Measurements from ENCODE around the gene PNPLA6.

PNPLA6 gene

GRCh38 chr19:7549429-7550148 lies 14.1 kb downstream of the PNPLA6 start:
- Histone ChIP-seq H3K4me2 (ENCODE audit: low read length) (no peak overlapping the region), H4K20me1 (ENCODE audit: control insufficient read depth, insufficient read depth, low read depth, low read length) (no peaks in the 10 kb centered on the region), H3K9me3 (ENCODE audit: control insufficient read depth, insufficient read depth, low read length) (no peaks in the 10 kb centered on the region), H3K4me1 (ENCODE audit: control insufficient read depth, low read length) (no peaks in the 10 kb centered on the region), H3K36me3 (ENCODE audit: control insufficient read depth, low read length) (peaks cover 10% of the 10 kb centered on the region; the same call in 1 of the 2 replicates), H3K27me3 (ENCODE audit: control insufficient read depth, low read length) (no peaks in the 10 kb centered on the region), H3K4me3 (ENCODE audit: low read length) (no peak overlapping the region), H3K9me2 (replicated peaks; ENCODE audit: control insufficient read depth, low read length) (no peaks in the 10 kb centered on the region), H3K27ac (ENCODE audit: low read depth, low read length) (no peak overlapping the region), H3K79me2 (ENCODE audit: control insufficient read depth, low read length) (no peaks in the 10 kb centered on the region), H3F3A (ENCODE audit: control insufficient read depth, insufficient read depth) (0 out of 2 replicates have a peak, but pooled peaks cover 2% of the 10 kb centered on the region)
- TF ChIP-seq CTCF (IDR thresholded peaks at IDR 0.05; ENCODE audit: low read depth, low read length, poor library complexity, severe bottlenecking) (no peak), EZH2phosphoT487 (IDR thresholded peaks at IDR 0.05; ENCODE audit: borderline replicate concordance, low read length) (no peak)

- H3K27me3 ChIP-seq (ENCODE audit: control insufficient read depth, low read length), result no peaks in the 10 kb centered on the region
- H3K4me3 ChIP-seq (ENCODE audit: low read length), result no peak overlapping the region
- no peaks in the 10 kb centered on the region for H3K79me2 ChIP-seq (ENCODE audit: control insufficient read depth, low read length)
- no peak for TF ChIP-seq CTCF (IDR thresholded peaks at IDR 0.05; ENCODE audit: low read depth, low read length, poor library complexity, severe bottlenecking)
- no peak for TF ChIP-seq EZH2phosphoT487 (IDR thresholded peaks at IDR 0.05; ENCODE audit: borderline replicate concordance, low read length)
- H3K9me2 ChIP-seq (replicated peaks; ENCODE audit: control insufficient read depth, low read length), result no peaks in the 10 kb centered on the region
- no peak overlapping the region for H3K4me2 ChIP-seq (ENCODE audit: low read length)
- H3K4me1 ChIP-seq (ENCODE audit: control insufficient read depth, low read length), result no peaks in the 10 kb centered on the region
- 0 out of 2 replicates have a peak, but pooled peaks cover 2% of the 10 kb centered on the region for H3F3A ChIP-seq (ENCODE audit: control insufficient read depth, insufficient read depth)
- H3K9me3 ChIP-seq (ENCODE audit: control insufficient read depth, insufficient read depth, low read length), result no peaks in the 10 kb centered on the region
- no peak overlapping the region for H3K27ac ChIP-seq (ENCODE audit: low read depth, low read length)
- H3K36me3 ChIP-seq (ENCODE audit: control insufficient read depth, low read length), result peaks cover 16% of the 10 kb centered on the region; the same call in 1 of the 2 replicates
- H4K20me1 ChIP-seq (ENCODE audit: control insufficient read depth, insufficient read depth, low read depth, low read length), result no peaks in the 10 kb centered on the region
Measured at GRCh38 chr19:7550169-7550770, 14.8 kb downstream of the PNPLA6 start.

- Histone ChIP-seq H3K79me2 (ENCODE audit: control insufficient read depth, low read length) (no peaks in the 10 kb centered on the region), H3K36me3 (ENCODE audit: control insufficient read depth, low read length) (peaks cover 20% of the 10 kb centered on the region; the same call in 1 of the 2 replicates), H3K4me1 (ENCODE audit: control insufficient read depth, low read length) (no peaks in the 10 kb centered on the region), H3K4me2 (ENCODE audit: low read length) (no peak overlapping the region), H3K27me3 (ENCODE audit: control insufficient read depth, low read length) (no peaks in the 10 kb centered on the region), H3K4me3 (ENCODE audit: low read length) (no peak overlapping the region), H3K9me3 (ENCODE audit: control insufficient read depth, insufficient read depth, low read length) (no peaks in the 10 kb centered on the region), H4K20me1 (ENCODE audit: control insufficient read depth, insufficient read depth, low read depth, low read length) (no peaks in the 10 kb centered on the region), H3F3A (ENCODE audit: control insufficient read depth, insufficient read depth) (no peaks in the 10 kb centered on the region), H3K27ac (ENCODE audit: low read depth, low read length) (no peak overlapping the region), H3K9me2 (replicated peaks; ENCODE audit: control insufficient read depth, low read length) (no peaks in the 10 kb centered on the region)
- TF ChIP-seq EZH2phosphoT487 (IDR thresholded peaks at IDR 0.05; ENCODE audit: borderline replicate concordance, low read length), result no peak
- no peak for TF ChIP-seq CTCF (IDR thresholded peaks at IDR 0.05; ENCODE audit: low read depth, low read length, poor library complexity, severe bottlenecking)
Measured at GRCh38 chr19:7550987-7551761, 15.7 kb downstream of the PNPLA6 start.
